SH-SY5Y (cell line): ENCODE measurements around the gene TXLNA.

Experiments
- GATA2 ChIP-seq: IDR thresholded peaks from 2 replicates; pipeline ENCODE4 v1.6.1; 2011; ENCODE audit warnings: mild to moderate bottlenecking, low read depth, low read length
- GATA3 ChIP-seq: IDR thresholded peaks from 2 replicates; pipeline ENCODE4 v1.6.1; 2011; ENCODE audit warnings: low read depth, mild to moderate bottlenecking, low read length, moderate library complexity

- TF ChIP-seq GATA3 (no peak), GATA2 (no peak)
These were observed 1.6 kb downstream of the TXLNA start for GRCh38 chr1:32181065-32181464.
